ENCODE results near the gene OPN4.
"Not testable (repeated sequence)": the region's sequence is repeated elsewhere in the genome, so short reads cannot be mapped to it uniquely, and the experiment has no call there.

- TF ChIP-seq, protein P1, sequence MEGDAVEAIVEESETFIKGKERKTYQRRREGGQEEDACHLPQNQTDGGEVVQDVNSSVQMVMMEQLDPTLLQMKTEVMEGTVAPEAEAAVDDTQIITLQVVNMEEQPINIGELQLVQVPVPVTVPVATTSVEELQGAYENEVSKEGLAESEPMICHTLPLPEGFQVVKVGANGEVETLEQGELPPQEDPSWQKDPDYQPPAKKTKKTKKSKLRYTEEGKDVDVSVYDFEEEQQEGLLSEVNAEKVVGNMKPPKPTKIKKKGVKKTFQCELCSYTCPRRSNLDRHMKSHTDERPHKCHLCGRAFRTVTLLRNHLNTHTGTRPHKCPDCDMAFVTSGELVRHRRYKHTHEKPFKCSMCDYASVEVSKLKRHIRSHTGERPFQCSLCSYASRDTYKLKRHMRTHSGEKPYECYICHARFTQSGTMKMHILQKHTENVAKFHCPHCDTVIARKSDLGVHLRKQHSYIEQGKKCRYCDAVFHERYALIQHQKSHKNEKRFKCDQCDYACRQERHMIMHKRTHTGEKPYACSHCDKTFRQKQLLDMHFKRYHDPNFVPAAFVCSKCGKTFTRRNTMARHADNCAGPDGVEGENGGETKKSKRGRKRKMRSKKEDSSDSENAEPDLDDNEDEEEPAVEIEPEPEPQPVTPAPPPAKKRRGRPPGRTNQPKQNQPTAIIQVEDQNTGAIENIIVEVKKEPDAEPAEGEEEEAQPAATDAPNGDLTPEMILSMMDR (conservative IDR thresholded peaks at IDR 0.05; ENCODE audit: low read depth, low read length): not testable (repeated sequence)
- not testable (repeated sequence) for TF ChIP-seq EZH2 (IDR thresholded peaks at IDR 0.05; ENCODE audit: low read length, unreplicated experiment)
Observed at GRCh38 chr10:86645621-86646165, 8.7 kb upstream of the OPN4 start.

Measured in PC-3 (cell line).